Prostate gland (tissue), 2 donors: ENCODE measurements around the gene TMEM131L. TPM values are rescaled to one million over a fixed set of nuclear protein-coding genes. Genes with fewer than 3 reads are reported as not detected.
A peak's percentile ranks its signal among the peaks of the same experiment; 100 is the strongest.

ENCODE experiments used
- DNase-seq: peaks from one replicate; pipeline ENCODE4 v3.0.0-alpha.2; 2019; ENCODE audit warnings: low spot score
- H3K27ac ChIP-seq, 2 donors: fragments of 200-600 bp; sonication (generic); 2 replicates each; pipeline ENCODE4 v1.5.1; 2017 to 2019
- H3K27me3 ChIP-seq: fragments of 200-600 bp; sonication (generic); replicated peaks from 2 replicates; pipeline ENCODE4 v1.5.1; 2019; ENCODE audit not compliant: insufficient read depth
- H3K36me3 ChIP-seq, 2 donors: fragments of 200-600 bp; sonication (generic); 1 replicate in 1 of 2; 2 replicates in 1 of 2; pipeline versions ENCODE4 v1.5.1 to v1.8.1; 2017 to 2019
- H3K4me1 ChIP-seq: fragments of 200-600 bp; sonication (generic); replicated peaks from 2 replicates; pipeline ENCODE4 v1.5.1; 2019
- H3K4me3 ChIP-seq, 2 donors: fragments of 200-600 bp; sonication (generic); 2 replicates each; pipeline ENCODE4 v1.5.1; 2017 to 2019
- H3K9me3 ChIP-seq: fragments of 200-600 bp; sonication (generic); 2 replicates; pipeline ENCODE4 v1.5.1; 2017
- CTCF ChIP-seq, 4 experiments: fragments of 200-600 bp in 2 of 4; fragments of 450-650 bp in 2 of 4; sonication (generic) in 2 of 4; IDR thresholded peaks; 1 replicate in 3 of 4; 2 replicates in 1 of 4; pipeline ENCODE4 v1.5.1; 2016 to 2019; ENCODE audit warnings: antibody characterized with exemption in 4 of 4, mild to moderate bottlenecking in 2 of 4, moderate library complexity in 2 of 4
- POLR2A ChIP-seq: fragments of 450-650 bp; IDR thresholded peaks from one replicate; pipeline ENCODE4 v1.6.1; 2016; ENCODE audit warnings: antibody characterized with exemption, mild to moderate bottlenecking
- POLR2AphosphoS5 ChIP-seq: sonication (generic); formaldehyde crosslinking; IDR thresholded peaks from one replicate; pipeline ENCODE4 v1.6.1; 2017; ENCODE audit warnings: antibody characterized with exemption
- WGBS: methylation state at CpG from one replicate; pipeline ENCODE4 v1.1.5; 2018; 5-methylcytosine and 5-hydroxymethylcytosine counted together
- intact Hi-C: fragments of 100-400 bp; cut with DNase I; formaldehyde crosslinking; loops from one replicate; pipeline ENCODE4 v1.14.2; 2022
- total RNA-seq, 2 donors: library from RNA; depleted of rRNA; stranded (reverse); fragments of >200 nt; gene quantifications; one replicate each; pipeline ENCODE4 v1.1.0, GENCODE V29; 2016

Gene TMEM131L
- total RNA-seq, 2 donors from 2014 or later: 9.3 to 12.5 TPM

DNA sequence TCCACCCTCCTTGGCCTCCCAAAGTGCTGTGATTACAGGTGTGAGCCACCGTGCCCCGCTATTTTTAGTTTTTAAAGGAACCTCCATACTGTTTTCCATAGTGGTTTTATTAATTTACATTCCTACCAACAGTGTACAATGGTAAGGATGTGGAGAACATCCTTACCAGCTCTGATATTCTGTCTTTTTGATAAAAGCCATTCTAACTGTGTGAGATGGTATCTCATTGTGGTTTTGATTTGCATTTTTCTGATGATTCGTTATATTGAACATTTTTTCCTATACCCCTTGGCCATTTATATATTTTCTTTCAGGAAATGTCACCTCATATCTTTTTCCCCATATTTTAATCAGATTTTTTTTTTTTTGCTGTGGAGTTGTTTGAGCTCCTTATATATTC, 203.7 kb downstream of the TMEM131L start:
- Histone ChIP-seq H3K4me3 (no peak overlapping the region), H3K9me3 (no peaks in the 10 kb centered on the region), H3K4me1 (no peaks in the 10 kb centered on the region), H3K27me3 (no peaks in the 10 kb centered on the region), H3K36me3 (no peaks in the 10 kb centered on the region), H3K27ac (no peak overlapping the region)
- DNase-seq: no peak
- intact Hi-C loops: no loop called here
- 48% methylated on average over 3 of the region's 3 CpGs for WGBS
- TF ChIP-seq CTCF (IDR thresholded peaks at IDR 0.05) (no peak), POLR2AphosphoS5 (no peak), POLR2A (no peak)

DNA sequence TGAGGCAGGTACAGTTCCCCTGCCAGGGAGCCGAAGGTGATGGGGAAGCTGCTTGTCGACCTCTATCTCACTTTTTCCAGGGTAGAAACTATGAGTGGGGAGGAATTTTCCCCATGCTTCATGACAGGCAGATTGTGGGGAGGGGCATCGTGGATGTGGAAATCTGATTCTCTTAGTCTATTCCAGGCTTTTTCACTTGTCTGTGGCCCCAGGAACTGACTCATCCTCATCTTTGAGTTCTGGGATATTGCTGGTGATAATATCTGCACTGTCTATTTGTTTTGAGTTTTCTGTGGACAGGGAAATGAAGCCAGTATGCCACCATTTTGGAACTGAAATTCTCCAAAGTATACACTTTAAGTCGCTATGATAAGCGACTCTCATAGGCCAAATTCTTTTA, 210.3 kb downstream of the TMEM131L start:
- H3K27ac ChIP-seq: no peak overlapping the region
- H3K36me3 ChIP-seq: no peaks in the 10 kb centered on the region
- intact Hi-C loops: no loop called here
- no peaks in the 10 kb centered on the region for H3K4me1 ChIP-seq
- 87% methylated on average over 5 of the region's 5 CpGs for WGBS
- no peak overlapping the region for H3K4me3 ChIP-seq
- TF ChIP-seq POLR2AphosphoS5 (no peak), CTCF (IDR thresholded peaks at IDR 0.05) (no peak), POLR2A (no peak)
- DNase-seq: no peak
- no peaks in the 10 kb centered on the region for H3K27me3 ChIP-seq
- H3K9me3 ChIP-seq: no peaks in the 10 kb centered on the region

DNA sequence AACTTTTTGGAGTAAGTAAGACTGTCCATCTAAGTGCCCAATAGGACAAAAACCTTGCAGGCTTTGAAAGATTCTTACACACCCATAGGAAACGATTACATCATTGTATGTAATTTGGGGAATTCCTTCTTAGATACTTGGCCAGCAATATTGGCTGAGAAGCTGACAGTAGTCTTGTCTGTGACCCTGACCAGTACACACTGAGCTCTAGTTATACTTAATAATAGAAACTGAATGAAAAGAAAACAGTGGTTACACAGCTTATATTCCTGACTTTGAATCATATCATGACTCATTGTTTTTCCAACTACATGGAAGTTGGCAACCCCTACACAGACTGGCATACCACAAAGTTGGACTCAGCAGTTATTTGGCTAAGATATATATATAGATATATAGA, 210.8 kb downstream of the TMEM131L start:
- Histone ChIP-seq H3K4me1 (no peaks in the 10 kb centered on the region), H3K36me3 (no peaks in the 10 kb centered on the region), H3K27me3 (no peaks in the 10 kb centered on the region), H3K27ac (no peak overlapping the region), H3K9me3 (no peaks in the 10 kb centered on the region), H3K4me3 (no peak overlapping the region)
- intact Hi-C loops: no loop called here
- 71% methylated on average over 1 of the region's 1 CpG for WGBS
- no peak for DNase-seq
- TF ChIP-seq CTCF (IDR thresholded peaks at IDR 0.05): no peak
- TF ChIP-seq POLR2AphosphoS5: peak; percentile 26

GRCh38 chr4:153679486-153679885, 213.3 kb downstream of the TMEM131L start:
- 74% methylated on average over 6 of the region's 6 CpGs for WGBS
- H3K4me1 ChIP-seq: no peaks in the 10 kb centered on the region
- DNase-seq: no peak
- no peaks in the 10 kb centered on the region for H3K27me3 ChIP-seq
- H3K9me3 ChIP-seq: no peaks in the 10 kb centered on the region
- no peak overlapping the region for H3K27ac ChIP-seq
- intact Hi-C loops: no loop called here
- TF ChIP-seq POLR2AphosphoS5: no peak
- TF ChIP-seq POLR2A: no peak
- TF ChIP-seq CTCF (IDR thresholded peaks at IDR 0.05): no peak
- no peak overlapping the region for H3K4me3 ChIP-seq
- no peaks in the 10 kb centered on the region for H3K36me3 ChIP-seq

GRCh38 chr4:153683763-153684181, 217.6 kb downstream of the TMEM131L start:
- Histone ChIP-seq H3K27me3 (no peaks in the 10 kb centered on the region), H3K27ac (peak overlapping the region in 1 of 2 donors; percentile 24), H3K4me3 (peak overlapping the region; percentile 42 to 44), H3K4me1 (no peaks in the 10 kb centered on the region), H3K36me3 (no peaks in the 10 kb centered on the region), H3K9me3 (no peaks in the 10 kb centered on the region)
- TF ChIP-seq CTCF (IDR thresholded peaks at IDR 0.05) (no peak), POLR2A (no peak), POLR2AphosphoS5 (no peak)
- intact Hi-C loops: no loop called here
- 11% methylated on average over 27 of the region's 27 CpGs for WGBS
- no peak for DNase-seq
